HG03520 (cell line): Measurements from ENCODE around the gene PPM1A.

Experiments used
- ATAC-seq: cut with Tn5 transposase; IDR thresholded peaks from one replicate; pipeline ENCODE4 v1.9.1; 2021; ENCODE audit warnings: mild to moderate bottlenecking, moderate library complexity; ENCODE audit not compliant: unreplicated experiment

Gene PPM1A

DNA sequence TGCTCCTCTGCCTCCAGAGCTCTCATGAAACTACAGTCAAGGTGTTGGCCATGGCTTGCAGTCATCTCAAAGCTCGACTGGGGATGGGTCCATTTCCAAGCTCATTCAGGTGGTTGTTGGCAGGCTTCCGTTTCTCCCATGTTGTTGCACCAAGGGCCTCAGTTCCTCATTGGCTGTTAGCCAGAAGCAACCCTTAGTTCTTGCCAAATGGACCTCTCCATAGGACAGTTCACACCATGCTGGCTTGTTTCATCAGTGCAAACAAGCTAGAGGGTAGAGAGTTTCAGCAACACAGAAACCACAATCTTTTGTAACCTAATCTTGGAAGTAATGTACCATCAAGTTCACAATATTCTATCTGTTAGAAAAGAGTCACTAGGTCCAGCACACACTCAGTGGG lies 22.7 kb upstream of the PPM1A start:
- no peak for ATAC-seq

DNA sequence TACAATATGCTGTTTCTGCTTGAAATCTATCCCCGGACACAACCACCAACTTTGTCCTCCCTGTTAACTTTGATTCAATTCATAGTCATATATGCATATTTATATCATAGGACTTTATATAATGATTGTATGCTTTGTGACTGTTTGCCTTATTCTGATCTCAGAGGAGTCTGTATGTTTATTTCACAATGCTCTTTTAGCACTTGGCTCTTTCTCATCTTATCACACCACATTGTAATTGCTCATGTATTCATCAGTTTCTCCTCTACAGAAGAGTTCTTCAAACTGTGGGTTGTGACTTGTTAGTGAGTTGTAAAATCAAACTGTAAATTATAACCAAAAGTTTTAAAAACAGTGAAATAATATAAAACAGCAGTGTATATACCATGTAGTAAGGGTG lies 21.7 kb upstream of the PPM1A start:
- no peak for ATAC-seq

DNA sequence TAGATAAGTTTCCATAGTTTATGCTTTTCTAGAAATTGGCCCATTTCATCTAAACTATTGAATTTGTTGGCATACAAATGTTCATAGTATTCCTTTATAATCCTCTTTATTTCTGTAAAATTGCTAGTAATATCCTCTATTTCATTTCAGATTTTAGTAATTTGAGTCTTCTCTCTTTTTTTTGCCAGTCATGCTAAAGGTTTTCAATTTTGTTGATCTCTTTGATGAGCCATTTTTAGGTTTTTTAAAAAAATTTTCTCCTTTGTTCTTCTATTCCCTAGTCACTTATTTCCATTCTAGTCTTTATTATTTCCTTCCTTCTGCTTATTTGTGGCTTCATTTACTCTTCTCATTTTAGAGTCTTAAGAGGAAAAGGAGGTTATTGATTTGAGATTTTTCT lies 19.4 kb upstream of the PPM1A start:
- no peak for ATAC-seq

DNA sequence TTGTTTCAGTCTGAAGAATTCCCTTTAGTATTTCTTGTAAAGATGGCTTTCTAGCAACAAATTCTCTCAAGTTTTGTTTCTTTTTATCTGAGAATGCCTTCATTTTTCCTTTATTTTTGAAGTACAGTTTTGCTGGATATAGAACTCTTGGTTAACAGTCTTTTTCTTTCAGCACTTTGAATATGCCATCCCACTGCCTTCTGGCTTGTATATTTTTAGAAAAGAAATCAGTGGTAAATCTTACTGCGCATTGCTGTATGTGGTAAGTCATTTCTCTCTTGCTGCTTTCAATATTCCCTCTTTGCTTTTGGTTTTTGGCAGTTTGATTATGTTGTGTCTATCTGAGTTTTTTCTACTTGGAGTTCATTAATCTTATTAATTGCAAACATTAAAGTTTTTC lies 16.8 kb upstream of the PPM1A start:
- no peak for ATAC-seq

DNA sequence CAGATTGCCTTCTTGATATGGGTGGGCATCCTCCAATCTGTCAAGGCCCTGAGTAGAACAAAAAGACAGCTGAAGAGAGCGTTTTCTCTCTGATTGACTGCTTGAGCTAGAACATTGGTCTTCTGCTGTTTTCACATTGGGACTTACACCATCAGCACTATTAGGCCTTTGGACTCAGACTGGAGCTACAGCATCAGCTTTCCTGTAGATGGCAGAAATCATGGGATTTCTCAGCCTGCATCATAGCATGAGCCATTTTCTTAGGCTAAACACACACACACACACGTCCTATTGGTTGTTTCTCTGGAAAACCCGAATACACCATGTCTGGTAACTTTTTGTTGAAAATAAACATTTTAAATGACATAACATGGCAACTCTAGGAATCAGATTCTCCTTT lies 15.8 kb upstream of the PPM1A start:
- no peak for ATAC-seq

- ATAC-seq, result no peak
These were observed 15.1 kb upstream of the PPM1A start for GRCh38 chr14:60233891-60234290.

GRCh38 chr14:60235440-60235839 lies 13.6 kb upstream of the PPM1A start:
- no peak for ATAC-seq

DNA sequence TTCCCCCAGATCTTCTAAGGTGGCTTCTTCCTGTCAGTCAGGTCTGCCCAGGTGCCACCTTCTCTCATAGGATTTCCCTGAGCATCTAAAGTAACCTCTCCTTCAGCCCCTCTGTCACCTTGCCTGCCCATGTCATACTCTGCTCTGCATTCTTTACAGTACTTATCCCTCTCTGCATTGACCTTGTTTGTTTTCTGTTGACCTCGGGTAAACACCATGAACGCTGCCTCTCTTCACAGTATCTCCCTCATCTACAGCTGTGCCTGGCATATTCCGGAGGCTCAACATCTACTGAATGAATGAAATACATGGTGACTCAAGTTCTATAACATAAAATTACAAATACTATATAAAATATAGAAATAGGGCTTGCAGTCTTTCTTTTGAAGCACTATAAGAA lies 10.1 kb upstream of the PPM1A start:
- no peak for ATAC-seq

- no peak for ATAC-seq
These were observed 8.7 kb upstream of the PPM1A start for GRCh38 chr14:60240139-60240856.

- ATAC-seq, result no peak
These were observed 7.9 kb upstream of the PPM1A start for GRCh38 chr14:60241091-60241490.

- ATAC-seq, result no peak
These were observed 6.6 kb upstream of the PPM1A start for GRCh38 chr14:60242429-60242828.

DNA sequence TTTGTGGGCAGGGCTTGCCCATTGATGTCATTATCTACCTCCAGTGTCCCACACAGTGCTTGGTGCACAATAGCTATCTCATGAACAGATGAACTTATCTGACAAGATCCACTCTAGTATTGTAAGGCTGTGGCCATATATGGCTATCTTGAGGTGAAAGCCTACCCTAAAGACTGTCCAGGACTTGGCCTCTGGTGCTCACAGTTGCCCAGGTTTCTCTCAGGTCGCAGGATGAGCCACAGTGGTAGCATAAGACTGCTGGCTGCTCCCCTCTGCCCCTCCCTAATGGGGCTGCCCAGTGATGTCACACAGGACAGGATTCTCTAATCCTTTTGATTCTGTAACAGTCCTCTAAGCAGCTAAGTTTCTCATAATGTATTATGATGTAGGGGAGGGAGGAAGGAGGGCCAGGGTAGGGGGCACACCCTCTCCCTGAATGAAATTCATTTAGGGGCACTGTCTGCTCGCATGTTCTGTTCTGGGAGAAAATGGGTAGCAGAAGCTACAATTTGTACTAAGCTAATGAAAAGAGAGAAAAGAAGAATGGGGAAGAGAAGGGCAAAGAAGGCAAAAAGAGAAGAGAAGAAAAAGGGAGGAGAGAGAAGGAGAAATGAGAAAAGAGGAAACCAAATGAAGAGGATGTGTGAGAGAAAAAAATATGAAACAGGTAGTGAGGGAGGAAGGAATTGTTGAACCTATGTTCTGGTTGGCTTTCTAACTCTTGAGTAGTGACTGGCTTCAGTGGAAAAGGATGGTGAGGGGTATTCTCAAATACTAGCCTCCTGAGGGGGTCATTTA lies 3.4 kb upstream of the PPM1A start:
- ATAC-seq, result no peak

DNA sequence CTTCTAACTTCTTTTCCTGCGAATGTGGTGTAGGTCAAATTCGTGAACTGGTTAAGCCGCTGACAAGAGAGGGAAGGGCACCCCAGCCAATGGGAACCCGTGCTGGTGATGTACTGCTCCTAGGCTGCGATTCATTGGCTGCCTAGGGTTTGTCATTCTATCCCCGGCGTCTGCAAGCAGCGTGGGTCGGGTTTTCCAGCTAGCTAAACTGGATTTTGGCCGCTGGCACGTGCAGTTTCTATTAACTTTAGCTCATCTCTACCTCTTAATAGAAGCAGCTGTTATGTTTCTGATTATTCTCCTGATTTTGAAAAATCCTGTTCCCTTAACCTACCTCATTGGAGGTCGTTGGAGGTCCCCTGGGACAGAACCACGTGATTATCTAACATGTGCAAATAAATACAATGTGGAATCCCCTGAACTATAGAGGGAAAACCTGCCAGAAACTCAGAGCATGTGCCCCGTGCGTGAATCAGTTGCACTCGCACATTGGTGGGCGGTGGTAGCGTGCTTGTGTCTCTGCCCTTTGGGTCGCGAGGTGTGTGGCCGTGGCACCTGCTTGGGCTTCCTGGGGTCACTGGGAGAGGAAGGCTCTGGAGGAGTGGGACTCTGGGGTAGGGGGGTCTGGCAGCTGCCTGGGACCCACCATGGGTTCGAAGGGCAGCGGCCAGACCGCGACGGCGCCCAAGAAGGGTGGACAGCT lies 876 bp upstream of the PPM1A start:
- peak; percentile 57 for ATAC-seq

DNA sequence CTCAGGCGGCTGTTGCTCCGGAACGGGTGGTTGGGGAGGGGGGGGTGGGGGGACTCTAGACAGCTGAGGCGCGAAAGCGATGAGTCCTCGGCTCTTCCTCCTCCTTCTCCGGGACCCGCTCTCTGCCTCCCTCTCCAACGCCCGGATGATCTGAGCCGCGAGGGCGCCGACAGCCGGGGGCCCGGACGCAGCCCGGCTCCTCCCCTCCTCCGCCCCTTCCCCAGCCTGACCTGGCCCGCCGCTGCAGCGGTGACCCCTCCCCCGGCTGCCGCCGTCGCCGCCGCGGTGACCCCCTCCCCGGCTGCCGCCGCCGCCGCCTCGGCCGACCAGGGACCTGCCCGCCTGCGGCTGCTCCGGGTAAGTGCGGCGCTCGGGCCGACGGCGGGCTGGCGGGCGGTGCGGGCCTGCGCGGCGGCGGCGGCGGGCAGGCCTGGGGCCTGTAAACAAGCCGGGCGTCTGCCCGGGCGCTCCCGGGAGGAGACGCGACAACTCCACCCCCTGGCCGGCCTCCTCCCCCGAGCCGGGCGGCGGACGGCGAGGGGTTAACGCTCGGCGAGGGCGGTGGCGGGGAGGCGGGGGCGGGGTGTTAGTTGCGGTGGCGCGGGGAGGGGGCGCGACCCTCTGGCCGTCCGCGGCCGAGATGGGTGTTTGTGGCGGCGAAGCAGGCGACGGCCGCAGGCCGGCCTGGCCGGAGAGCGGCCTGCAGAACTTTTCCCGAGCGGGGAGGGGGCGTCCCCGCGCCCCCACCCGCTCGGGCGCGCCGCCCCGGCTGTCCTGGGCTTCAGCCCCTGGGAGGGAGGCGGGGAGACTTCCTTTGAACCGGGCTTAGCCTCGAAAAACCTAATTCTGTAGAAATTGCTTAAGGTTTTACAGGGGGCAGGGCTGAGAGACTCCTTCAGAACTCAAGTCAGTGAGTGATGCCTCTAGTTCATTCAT lies 568 bp downstream of the PPM1A start:
- peak; percentile 27 for ATAC-seq

GRCh38 chr14:60250257-60251035 lies 1.4 kb downstream of the PPM1A start:
- ATAC-seq, result no peak

DNA sequence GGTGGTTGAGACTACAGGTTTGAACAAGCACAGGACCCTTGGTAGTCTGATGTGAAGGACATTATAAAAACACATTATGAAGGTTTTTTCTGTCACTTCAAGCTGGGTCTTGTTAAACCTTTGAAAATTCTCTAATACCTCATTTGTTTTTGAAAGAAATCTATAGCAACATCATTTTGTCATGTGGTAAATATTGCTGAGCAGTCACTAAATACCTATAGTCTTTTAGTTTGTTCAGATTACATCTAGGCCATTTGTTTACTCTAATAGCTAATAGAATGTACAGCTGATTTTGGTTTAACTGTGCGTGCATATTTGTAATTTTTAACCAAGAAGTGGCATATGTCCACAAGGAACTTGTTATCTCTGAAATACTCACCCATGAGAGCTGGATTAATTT lies 2.9 kb downstream of the PPM1A start:
- ATAC-seq, result no peak

DNA sequence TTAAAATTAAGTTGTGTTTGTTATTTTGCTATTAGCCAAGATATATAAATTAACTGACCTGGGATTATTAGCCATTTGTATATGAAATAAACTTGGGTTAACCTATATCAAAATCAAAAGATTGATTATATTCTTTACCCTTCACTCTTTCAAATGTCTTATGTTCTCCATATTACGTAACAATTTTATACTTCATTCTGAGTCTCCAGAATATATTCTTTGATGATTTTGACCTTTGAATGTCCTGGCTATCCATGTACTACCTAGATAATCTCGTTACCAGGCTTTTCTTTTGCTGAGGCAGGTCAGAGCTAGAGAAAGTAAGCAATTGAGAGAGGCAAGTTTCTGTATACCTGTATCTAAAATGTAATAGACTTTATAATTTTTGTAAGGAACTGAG lies 3.6 kb downstream of the PPM1A start:
- no peak for ATAC-seq

- ATAC-seq, result no peak
These were observed 4.6 kb downstream of the PPM1A start for GRCh38 chr14:60253649-60254048.

GRCh38 chr14:60254176-60254575 lies 5.2 kb downstream of the PPM1A start:
- no peak for ATAC-seq

- ATAC-seq, result no peak
These were observed 8.8 kb downstream of the PPM1A start for GRCh38 chr14:60257865-60258264.
